ENCODE measurements around the gene MSRB3. TPM values are rescaled to one million over a fixed set of nuclear protein-coding genes. Genes with fewer than 3 reads are reported as not detected.
A peak's percentile ranks its signal among the peaks of the same experiment; 100 is the strongest.

Gene MSRB3
- total RNA-seq, 1 experiment from 2014 or later, result 0.55 TPM

- no peaks in the 10 kb centered on the region for H3K27me3 ChIP-seq (ENCODE audit: insufficient read depth, low read depth)
- POLR2A ChIA-PET (ENCODE audit: unreplicated experiment), result no interaction called here
- BruUV-seq (replicated peaks), result no TSS peak
- intact Hi-C loops (cut with micrococcal nuclease; ENCODE audit: unreplicated experiment), result no loop called here
- H2AFZ ChIP-seq, result no peak overlapping the region
- no peak overlapping the region for H3K4me3 ChIP-seq
- H3K9me2 ChIP-seq (ENCODE audit: insufficient read depth), result no peaks in the 10 kb centered on the region
- no peak overlapping the region for H3K27ac ChIP-seq
- TF ChIP-seq CTCF (conservative IDR thresholded peaks at IDR 0.05) (no peak), EZH2 (IDR thresholded peaks at IDR 0.05; ENCODE audit: low read depth) (no peak)
- H3K36me3 ChIP-seq (ENCODE audit: low read depth), result no peaks in the 10 kb centered on the region
- H3F3A ChIP-seq (ENCODE audit: insufficient read depth, low read depth), result no peaks in the 10 kb centered on the region
- H3K4me2 ChIP-seq, result no peak overlapping the region
- no peaks in the 10 kb centered on the region for H4K20me1 ChIP-seq (ENCODE audit: insufficient read depth)
- CTCF ChIA-PET, result no interaction called here
- H3K79me2 ChIP-seq (ENCODE audit: low read depth), result no peaks in the 10 kb centered on the region
- peak in 1 of 2 experiments; percentile 1 for DNase-seq
- H3K4me1 ChIP-seq (replicated peaks; ENCODE audit: insufficient read depth), result no peaks in the 10 kb centered on the region
- no peaks in the 10 kb centered on the region for H3K9me3 ChIP-seq (ENCODE audit: insufficient read depth, low read depth)
Observed at GRCh38 chr12:65495233-65495632, 216.8 kb downstream of the MSRB3 start.

DNA sequence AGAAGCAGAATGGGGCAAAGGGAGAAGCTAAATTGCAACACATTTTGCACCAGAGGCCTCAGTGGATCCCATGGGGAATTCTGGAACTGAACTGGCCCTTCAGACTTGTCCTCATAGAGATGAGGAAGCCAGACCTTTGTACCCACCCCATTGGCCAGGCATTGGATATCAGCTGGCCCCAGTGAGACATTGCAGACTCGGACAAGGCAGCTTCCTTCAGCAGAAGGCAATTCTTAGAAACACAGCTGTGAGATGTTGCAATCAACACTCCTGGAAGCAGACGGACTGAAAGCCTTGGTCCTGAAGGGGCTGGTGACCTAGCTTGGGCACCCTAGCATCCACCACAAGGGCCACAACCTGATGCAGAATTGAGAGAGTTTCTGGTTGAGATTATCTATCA, 218.1 kb downstream of the MSRB3 start:
- Histone ChIP-seq H3K4me3 (no peak overlapping the region), H3K79me2 (ENCODE audit: low read depth) (no peaks in the 10 kb centered on the region), H3K4me1 (replicated peaks; ENCODE audit: insufficient read depth) (no peaks in the 10 kb centered on the region), H2AFZ (no peak overlapping the region), H4K20me1 (ENCODE audit: insufficient read depth) (no peaks in the 10 kb centered on the region), H3K4me2 (no peak overlapping the region), H3K9me2 (ENCODE audit: insufficient read depth) (no peaks in the 10 kb centered on the region; the same call in 1 of the 2 replicates), H3K27me3 (ENCODE audit: insufficient read depth, low read depth) (no peaks in the 10 kb centered on the region), H3K36me3 (ENCODE audit: low read depth) (no peaks in the 10 kb centered on the region), H3K27ac (no peak overlapping the region), H3F3A (ENCODE audit: insufficient read depth, low read depth) (no peaks in the 10 kb centered on the region), H3K9me3 (ENCODE audit: insufficient read depth, low read depth) (no peaks in the 10 kb centered on the region)
- intact Hi-C loops (cut with micrococcal nuclease; ENCODE audit: unreplicated experiment), result no loop called here
- no peak for DNase-seq
- ChIA-PET POLR2A (ENCODE audit: unreplicated experiment) (no interaction called here), CTCF (no interaction called here)
- TF ChIP-seq EZH2 (IDR thresholded peaks at IDR 0.05; ENCODE audit: low read depth) (no peak), CTCF (conservative IDR thresholded peaks at IDR 0.05) (no peak)
- BruUV-seq (replicated peaks), result no TSS peak

- H3K4me3 ChIP-seq, result no peak overlapping the region
- no peaks in the 10 kb centered on the region for H4K20me1 ChIP-seq (ENCODE audit: insufficient read depth)
- H3F3A ChIP-seq (ENCODE audit: insufficient read depth, low read depth), result no peaks in the 10 kb centered on the region
- TF ChIP-seq CTCF (conservative IDR thresholded peaks at IDR 0.05) (no peak), EZH2 (IDR thresholded peaks at IDR 0.05; ENCODE audit: low read depth) (no peak)
- no TSS peak for BruUV-seq (replicated peaks)
- no peaks in the 10 kb centered on the region for H3K79me2 ChIP-seq (ENCODE audit: low read depth)
- DNase-seq, result no peak
- H3K27ac ChIP-seq, result no peak overlapping the region
- intact Hi-C loops (cut with micrococcal nuclease; ENCODE audit: unreplicated experiment), result no loop called here
- H2AFZ ChIP-seq, result no peak overlapping the region
- ChIA-PET POLR2A (ENCODE audit: unreplicated experiment) (no interaction called here), CTCF (no interaction called here)
- H3K4me2 ChIP-seq, result no peak overlapping the region
- H3K27me3 ChIP-seq (ENCODE audit: insufficient read depth, low read depth), result no peaks in the 10 kb centered on the region
- no peaks in the 10 kb centered on the region for H3K36me3 ChIP-seq (ENCODE audit: low read depth)
- H3K4me1 ChIP-seq (replicated peaks; ENCODE audit: insufficient read depth), result no peaks in the 10 kb centered on the region
- H3K9me2 ChIP-seq (ENCODE audit: insufficient read depth), result peaks cover 8% of the 10 kb centered on the region; the same call in 1 of the 2 replicates
- no peaks in the 10 kb centered on the region for H3K9me3 ChIP-seq (ENCODE audit: insufficient read depth, low read depth)
Observed at GRCh38 chr12:65497660-65498059, 219.2 kb downstream of the MSRB3 start.
